Liver (tissue), 9 donors: ENCODE data around the gene DYNC1H1. TPM values are rescaled to one million over a fixed set of nuclear protein-coding genes. Genes with fewer than 3 reads are reported as not detected.

Source experiments
- DNase-seq: peaks from one replicate; pipeline ENCODE4 v3.0.0-alpha.2; 2017; ENCODE audit warnings: low spot score
- H3K27ac ChIP-seq, 2 donors: one replicate each; pipeline ENCODE4 v1.7.0; 2013; ENCODE audit warnings: inconsistent platforms in 2 of 2, low read length in 2 of 2, control low read depth in 1 of 2, low read depth in 1 of 2, mild to moderate bottlenecking in 1 of 2
- H3K27me3 ChIP-seq, 4 donors: one replicate each; pipeline versions ENCODE4 v1.6.1 to v1.7.0; 2013; ENCODE audit warnings: low read length in 3 of 4, inconsistent platforms in 1 of 4, mild to moderate bottlenecking in 1 of 4, moderate library complexity in 1 of 4; ENCODE audit not compliant: control insufficient read depth in 4 of 4, insufficient read depth in 4 of 4
- H3K36me3 ChIP-seq, 4 donors: one replicate each; pipeline versions ENCODE4 v1.6.1 to v1.7.0; 2013; ENCODE audit warnings: low read length in 3 of 4, mild to moderate bottlenecking in 3 of 4, low read depth in 1 of 4, moderate library complexity in 1 of 4; ENCODE audit not compliant: control insufficient read depth in 4 of 4, insufficient read depth in 3 of 4
- H3K4me1 ChIP-seq, 4 donors: one replicate each; pipeline versions ENCODE4 v1.6.1 to v1.7.0; 2013; ENCODE audit warnings: low read length in 3 of 4, mild to moderate bottlenecking in 3 of 4, moderate library complexity in 1 of 4; ENCODE audit not compliant: control insufficient read depth in 4 of 4, insufficient read depth in 4 of 4
- H3K4me3 ChIP-seq, 3 donors: one replicate each; pipeline versions ENCODE4 v1.6.1 to v1.7.0; 2013; ENCODE audit warnings: low read length in 3 of 3, control low read depth in 1 of 3, low read depth in 1 of 3, mild to moderate bottlenecking in 1 of 3
- H3K9ac ChIP-seq, 2 donors: one replicate each; pipeline ENCODE4 v1.7.0; 2013; ENCODE audit warnings: low read length in 2 of 2, mild to moderate bottlenecking in 2 of 2, moderate library complexity in 2 of 2, control low read depth in 1 of 2, low read depth in 1 of 2
- H3K9me3 ChIP-seq, 4 donors: one replicate each; pipeline versions ENCODE4 v1.6.1 to v1.7.0; 2013; ENCODE audit warnings: low read length in 3 of 4; ENCODE audit not compliant: control insufficient read depth in 4 of 4
- EGR1 ChIP-seq, 2 donors: IDR thresholded peaks; 2 replicates each; pipeline ENCODE4 v1.6.1; 2016 to 2018; ENCODE audit warnings: antibody characterized with exemption in 2 of 2, low read depth in 2 of 2
- FOXA1 ChIP-seq: IDR thresholded peaks from 2 replicates; pipeline ENCODE4 v1.6.1; 2016; ENCODE audit warnings: antibody characterized with exemption
- FOXA2 ChIP-seq: IDR thresholded peaks from 2 replicates; pipeline ENCODE4 v1.6.1; 2016; ENCODE audit warnings: antibody characterized with exemption
- GABPA ChIP-seq, 2 donors: IDR thresholded peaks in 1 of 2; conservative IDR thresholded peaks in 1 of 2; 2 replicates each; pipeline ENCODE4 v1.6.1; 2016; ENCODE audit warnings: antibody characterized with exemption in 2 of 2, mild to moderate bottlenecking in 1 of 2, moderate library complexity in 1 of 2
- HNF4A ChIP-seq, 2 donors: conservative IDR thresholded peaks; 2 replicates each; pipeline ENCODE4 v1.6.1; 2016; ENCODE audit warnings: antibody characterized with exemption in 2 of 2, mild to moderate bottlenecking in 2 of 2
- HNF4G ChIP-seq: IDR thresholded peaks from 2 replicates; pipeline ENCODE4 v1.6.1; 2016; ENCODE audit warnings: antibody characterized with exemption
- JUND ChIP-seq, 2 donors: IDR thresholded peaks; 2 replicates each; pipeline ENCODE4 v1.6.1; 2016; ENCODE audit warnings: antibody characterized with exemption in 2 of 2
- MAX ChIP-seq: IDR thresholded peaks from 2 replicates; pipeline ENCODE4 v1.6.1; 2016; ENCODE audit warnings: antibody characterized with exemption
- RAD21 ChIP-seq, 2 donors: IDR thresholded peaks; 2 replicates each; pipeline ENCODE4 v1.6.1; 2016; ENCODE audit warnings: antibody characterized with exemption in 2 of 2, mild to moderate bottlenecking in 2 of 2
- REST ChIP-seq: IDR thresholded peaks from 2 replicates; pipeline ENCODE4 v1.6.1; 2016; ENCODE audit warnings: antibody characterized with exemption, mild to moderate bottlenecking
- RXRA ChIP-seq, 2 donors: IDR thresholded peaks; 2 replicates each; pipeline ENCODE4 v1.6.1; 2017 to 2018; ENCODE audit warnings: antibody characterized with exemption in 2 of 2, mild to moderate bottlenecking in 1 of 2
- SP1 ChIP-seq: IDR thresholded peaks from 2 replicates; pipeline ENCODE4 v1.6.1; 2018; ENCODE audit warnings: antibody characterized with exemption, mild to moderate bottlenecking
- TAF1 ChIP-seq: conservative IDR thresholded peaks from 2 replicates; pipeline ENCODE4 v1.6.1; 2016; ENCODE audit warnings: antibody characterized with exemption, mild to moderate bottlenecking
- ZBTB33 ChIP-seq: IDR thresholded peaks from 2 replicates; pipeline ENCODE4 v1.6.1; 2016; ENCODE audit warnings: antibody characterized with exemption
- WGBS: extraction: QIAGEN DNeasy Blood & Tissue Kit; methylation state at CpG from one replicate; pipeline ENCODE4 v1.1.7; 2013; 5-methylcytosine and 5-hydroxymethylcytosine counted together
- polyA plus RNA-seq, 2 donors: library from polyadenylated mRNA; stranded (reverse) in 1 of 2; unstranded in 1 of 2; fragments of 200-250 nt in 1 of 2; fragments of >200 nt in 1 of 2; fragmentation: Nextera tagmentation in 1 of 2; extraction: Ambion mirVana in 1 of 2; gene quantifications; one replicate each; pipeline versions ENCODE4 v1.2.1 to v1.2.3, GENCODE V29; 2013 to 2015
- total RNA-seq, 2 donors: library from RNA; depleted of rRNA; stranded (reverse); fragments of >200 nt; gene quantifications; one replicate each; pipeline ENCODE4 v1.2.3, GENCODE V29; 2014
- TF ChIP-seq, protein P1 (sequence below): fragments of 150-350 bp; IDR thresholded peaks from 2 replicates; pipeline ENCODE4 v1.5.1; 2017; ENCODE audit warnings: improper control_type of control experiment, low read depth, low read length; ENCODE audit not compliant: missing input control
- donor health status: healthy.
- donor health status: healthy.
- donor health status: healthy.
- donor health status: healthy.
- donor health status: healthy.

DYNC1H1 gene
- total and polyA plus RNA-seq, 4 donors: 50.3 to 201 (median 82.6) TPM

DNA sequence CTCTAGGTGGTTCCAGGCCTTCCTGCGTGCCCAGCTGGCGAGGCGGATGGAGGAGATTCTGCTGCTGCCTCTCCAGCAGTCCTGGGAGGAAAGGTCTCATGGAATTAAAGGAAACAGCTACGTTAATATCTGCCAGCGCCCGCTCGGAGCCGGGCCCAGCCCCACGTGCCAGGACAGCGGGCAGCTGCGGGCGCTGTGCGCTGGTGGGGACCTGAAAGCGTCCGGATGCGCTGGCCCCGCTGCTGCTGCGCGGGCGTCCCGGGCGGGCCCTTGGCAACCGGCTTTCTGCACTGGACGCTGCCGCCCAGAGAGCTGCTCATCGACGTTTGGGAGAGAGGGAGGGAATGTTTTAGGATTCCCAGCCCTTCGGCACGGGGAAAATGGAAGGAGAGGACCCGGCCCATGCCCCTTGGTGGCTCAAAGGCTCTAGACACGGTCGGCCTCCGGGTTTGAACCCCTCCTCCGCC lies 8.6 kb upstream of the DYNC1H1 start:
- 83% methylated on average over 34 of the region's 34 CpGs for WGBS
- Histone ChIP-seq H3K9me3 (no peaks in the 10 kb centered on the region), H3K9ac (no peak overlapping the region), H3K27ac (no peak overlapping the region), H3K27me3 (no peaks in the 10 kb centered on the region), H3K36me3 (no peaks in the 10 kb centered on the region), H3K4me3 (no peak overlapping the region), H3K4me1 (no peaks in the 10 kb centered on the region)
- DNase-seq: no peak
- TF ChIP-seq FOXA1 (no peak), MAX (no peak)

- no peaks in the 10 kb centered on the region for H3K9me3 ChIP-seq
- TF ChIP-seq EGR1 (IDR thresholded peaks at IDR 0.05; ENCODE audit: low read depth in 2 of 2) (no peak), HNF4G (no peak), GABPA (IDR thresholded peaks at IDR 0.05 in 1 of 2, conservative IDR thresholded peaks at IDR 0.05 in 1 of 2) (no peak), RAD21 (IDR thresholded peaks at IDR 0.05) (no peak), RXRA (IDR thresholded peaks at IDR 0.05) (no peak), TAF1 (no peak), HNF4A (conservative IDR thresholded peaks at IDR 0.05) (no peak), JUND (IDR thresholded peaks at IDR 0.05) (no peak), MAX (no peak), ZBTB33 (no peak), FOXA2 (no peak), REST (no peak), SP1 (no peak)
- TF ChIP-seq, protein P1, sequence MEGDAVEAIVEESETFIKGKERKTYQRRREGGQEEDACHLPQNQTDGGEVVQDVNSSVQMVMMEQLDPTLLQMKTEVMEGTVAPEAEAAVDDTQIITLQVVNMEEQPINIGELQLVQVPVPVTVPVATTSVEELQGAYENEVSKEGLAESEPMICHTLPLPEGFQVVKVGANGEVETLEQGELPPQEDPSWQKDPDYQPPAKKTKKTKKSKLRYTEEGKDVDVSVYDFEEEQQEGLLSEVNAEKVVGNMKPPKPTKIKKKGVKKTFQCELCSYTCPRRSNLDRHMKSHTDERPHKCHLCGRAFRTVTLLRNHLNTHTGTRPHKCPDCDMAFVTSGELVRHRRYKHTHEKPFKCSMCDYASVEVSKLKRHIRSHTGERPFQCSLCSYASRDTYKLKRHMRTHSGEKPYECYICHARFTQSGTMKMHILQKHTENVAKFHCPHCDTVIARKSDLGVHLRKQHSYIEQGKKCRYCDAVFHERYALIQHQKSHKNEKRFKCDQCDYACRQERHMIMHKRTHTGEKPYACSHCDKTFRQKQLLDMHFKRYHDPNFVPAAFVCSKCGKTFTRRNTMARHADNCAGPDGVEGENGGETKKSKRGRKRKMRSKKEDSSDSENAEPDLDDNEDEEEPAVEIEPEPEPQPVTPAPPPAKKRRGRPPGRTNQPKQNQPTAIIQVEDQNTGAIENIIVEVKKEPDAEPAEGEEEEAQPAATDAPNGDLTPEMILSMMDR: no peak
- no peak overlapping the region for H3K9ac ChIP-seq
- WGBS: 88% methylated on average over 25 of the region's 25 CpGs
- H3K36me3 ChIP-seq: no peaks in the 10 kb centered on the region
- H3K27ac ChIP-seq: no peak overlapping the region
- no peak overlapping the region for H3K4me3 ChIP-seq
- no peak for DNase-seq
- no peaks in the 10 kb centered on the region for H3K27me3 ChIP-seq
- peaks cover 0 to 2% (median 0%) of the 10 kb centered on the region in 4 donors for H3K4me1 ChIP-seq
These were observed 8.0 kb upstream of the DYNC1H1 start for GRCh38 chr14:101956179-101956885.
